ENCODE results near the gene HSH2D.

GRCh38 chr19:16193466-16193865, 50.0 kb downstream of the HSH2D start:
- no peak for TF ChIP-seq STAT1 (conservative IDR thresholded peaks at IDR 0.05)
- TF ChIP-seq MYC (IDR thresholded peaks at IDR 0.05; ENCODE audit: insufficient read depth, insufficient read length, insufficient replicate concordance, low read length, severe bottlenecking) = no peak
- TF ChIP-seq CTCF (IDR thresholded peaks at IDR 0.05 in 2 of 3, conservative IDR thresholded peaks at IDR 0.05 in 1 of 3; ENCODE audit: control insufficient read depth in 2 of 3, extremely low read depth in 1 of 3, insufficient read depth in 1 of 3, low read depth in 3 of 3, low read length in 3 of 3) = no peak
- no peak for TF ChIP-seq NFYB (IDR thresholded peaks at IDR 0.05; ENCODE audit: insufficient read depth, low read depth, low read length)
- TF ChIP-seq RFX5 (IDR thresholded peaks at IDR 0.05; ENCODE audit: low read depth, low read length) = no peak
- TF ChIP-seq ZNF24 (IDR thresholded peaks at IDR 0.05) = no peak
- no peak for TF ChIP-seq HDAC6 (IDR thresholded peaks at IDR 0.05; ENCODE audit: unreplicated experiment)
- TF ChIP-seq EP300 (IDR thresholded peaks at IDR 0.05; ENCODE audit: borderline replicate concordance in 1 of 2, control insufficient read depth in 1 of 2, low read depth in 2 of 2, low read length in 2 of 2) = no peak
- TF ChIP-seq ATF3 (IDR thresholded peaks at IDR 0.05; ENCODE audit: borderline replicate concordance, extremely low read depth, low read depth, low read length) = no peak
